Urothelium cell line (cell line): ENCODE measurements around the gene C1orf159.
"Not testable (repeated sequence)": the region's sequence is repeated elsewhere in the genome, so short reads cannot be mapped to it uniquely, and the experiment has no call there.

Source experiments
- DNase-seq: peaks from one replicate; pipeline ENCODE4 v3.0.0; 2011; ENCODE audit warnings: low spot score, mixed read lengths
- FAIRE-seq: peaks from 2 replicates; lab custom pipeline; 2011; peaks lifted over from hg19 to GRCh38; lab: Jason Lieb, UNC

C1orf159 gene

DNA sequence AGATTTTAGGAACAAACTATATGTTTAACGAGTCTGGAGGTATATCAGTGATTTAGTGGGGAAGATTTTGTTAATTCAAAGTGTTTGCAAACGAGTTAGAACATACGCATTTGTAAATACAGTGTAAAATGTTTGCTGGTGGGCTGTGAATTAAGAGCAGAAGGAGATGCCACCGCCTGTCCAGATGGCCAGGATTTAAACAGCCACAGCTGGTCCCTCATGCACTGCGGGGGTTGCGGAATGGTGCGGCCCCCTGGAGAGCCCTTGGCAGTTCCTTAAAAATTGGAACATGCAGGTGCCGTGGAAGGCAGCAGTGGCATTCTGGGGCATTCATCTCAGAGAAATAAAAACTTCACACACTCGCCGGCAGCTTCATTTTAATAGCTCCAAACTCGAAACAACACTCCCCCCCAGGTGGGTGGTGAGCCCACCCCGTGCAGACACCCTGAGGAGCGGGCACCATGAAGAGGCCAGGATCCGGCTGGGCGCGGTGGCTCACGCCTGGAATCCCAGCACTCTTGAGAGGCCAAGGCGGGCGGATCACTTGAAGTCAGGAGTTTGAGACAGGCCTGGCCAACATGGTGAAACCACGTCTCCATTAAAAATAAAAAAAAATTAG is 3.5 kb upstream of the C1orf159 start:
- no peak for DNase-seq
- no peak for FAIRE-seq

GRCh38 chr1:1118876-1119220 is 3.0 kb upstream of the C1orf159 start:
- no peak for DNase-seq
- FAIRE-seq = no peak

GRCh38 chr1:1118011-1118875 is 2.4 kb upstream of the C1orf159 start:
- DNase-seq = no peak
- FAIRE-seq = no peak

DNA sequence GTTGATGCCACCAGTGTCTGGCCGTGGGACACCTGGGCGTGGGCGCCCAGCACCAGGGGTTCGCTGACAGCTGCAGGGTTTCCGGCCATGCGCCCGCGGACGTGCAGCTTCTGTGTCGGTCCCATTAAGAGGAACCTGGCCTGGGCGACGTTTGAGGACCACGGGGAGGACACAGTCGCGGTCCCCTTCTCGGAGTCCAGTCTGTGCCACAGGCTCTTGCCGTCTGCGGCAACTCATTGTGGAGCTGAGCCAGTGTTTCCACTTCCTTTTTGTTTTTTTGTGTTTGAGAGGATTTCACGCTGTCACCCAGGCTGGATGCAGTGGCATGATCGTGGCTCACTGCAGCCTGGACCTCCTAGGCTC is 1.6 kb upstream of the C1orf159 start:
- DNase-seq = no peak
- FAIRE-seq = no peak

DNA sequence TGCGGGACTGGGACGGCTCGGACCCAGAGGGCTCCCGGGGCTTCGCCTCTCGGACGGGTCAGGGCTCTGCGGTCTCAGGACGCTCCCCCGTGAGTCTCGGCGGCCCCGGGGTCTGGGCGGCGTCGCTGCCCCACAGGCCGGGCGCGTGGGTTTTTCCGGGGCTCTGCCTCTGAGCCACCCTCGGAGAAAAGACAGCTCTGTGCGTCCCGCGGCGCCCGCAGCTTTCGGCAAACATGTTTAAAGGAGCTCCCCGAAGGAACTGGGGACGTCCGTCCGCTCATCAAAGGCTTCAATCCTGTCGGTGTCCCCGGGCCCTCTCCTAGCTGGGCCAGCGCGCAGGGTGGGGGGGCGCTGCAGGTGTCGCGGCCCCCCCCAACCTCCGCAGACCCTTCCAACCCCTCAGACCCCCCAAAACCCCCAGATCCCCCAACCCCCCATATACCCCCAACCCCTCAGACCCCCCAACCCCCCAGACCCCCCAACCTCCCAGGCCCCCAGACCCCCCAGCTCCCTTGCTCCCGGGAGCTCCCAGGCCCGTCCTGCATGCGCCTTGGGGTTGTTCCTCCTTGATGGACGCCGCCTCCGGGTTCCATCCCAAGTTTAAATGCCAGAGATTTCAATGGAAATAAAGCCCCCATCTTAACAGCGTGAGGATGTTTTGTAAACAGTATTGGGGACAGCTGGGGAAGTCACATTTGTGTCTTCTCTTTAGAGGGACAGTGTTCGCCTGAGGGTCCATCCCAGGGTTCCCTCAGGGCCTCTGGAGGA is 996 bp upstream of the C1orf159 start:
- no peak for DNase-seq

GRCh38 chr1:1115136-1115785 is 628 bp downstream of the C1orf159 start:
- FAIRE-seq (no peak), DNase-seq (no peak)

More for the DNA sequence above, 996 bp upstream of the C1orf159 start:
- FAIRE-seq = no peak

DNA sequence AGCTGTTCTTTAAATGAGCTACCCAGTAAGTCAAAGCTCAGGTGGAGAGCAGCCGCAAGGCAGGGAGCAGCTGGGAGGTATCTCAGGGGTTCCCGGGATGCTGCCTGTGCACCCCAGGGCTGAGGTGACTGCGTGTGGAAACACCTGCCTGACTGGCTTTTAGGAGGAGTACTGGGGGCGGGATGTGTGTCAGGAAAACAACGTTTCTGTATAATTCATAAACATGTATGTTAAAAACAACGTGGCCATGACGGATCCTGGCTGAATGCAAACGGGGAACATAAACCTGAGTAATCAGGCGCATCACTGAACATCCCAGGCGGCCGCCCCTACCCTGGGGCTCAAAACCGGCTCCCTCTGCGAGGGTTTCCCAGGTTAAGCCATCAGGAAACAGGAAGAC is 1.5 kb downstream of the C1orf159 start:
- FAIRE-seq = no peak

DNA sequence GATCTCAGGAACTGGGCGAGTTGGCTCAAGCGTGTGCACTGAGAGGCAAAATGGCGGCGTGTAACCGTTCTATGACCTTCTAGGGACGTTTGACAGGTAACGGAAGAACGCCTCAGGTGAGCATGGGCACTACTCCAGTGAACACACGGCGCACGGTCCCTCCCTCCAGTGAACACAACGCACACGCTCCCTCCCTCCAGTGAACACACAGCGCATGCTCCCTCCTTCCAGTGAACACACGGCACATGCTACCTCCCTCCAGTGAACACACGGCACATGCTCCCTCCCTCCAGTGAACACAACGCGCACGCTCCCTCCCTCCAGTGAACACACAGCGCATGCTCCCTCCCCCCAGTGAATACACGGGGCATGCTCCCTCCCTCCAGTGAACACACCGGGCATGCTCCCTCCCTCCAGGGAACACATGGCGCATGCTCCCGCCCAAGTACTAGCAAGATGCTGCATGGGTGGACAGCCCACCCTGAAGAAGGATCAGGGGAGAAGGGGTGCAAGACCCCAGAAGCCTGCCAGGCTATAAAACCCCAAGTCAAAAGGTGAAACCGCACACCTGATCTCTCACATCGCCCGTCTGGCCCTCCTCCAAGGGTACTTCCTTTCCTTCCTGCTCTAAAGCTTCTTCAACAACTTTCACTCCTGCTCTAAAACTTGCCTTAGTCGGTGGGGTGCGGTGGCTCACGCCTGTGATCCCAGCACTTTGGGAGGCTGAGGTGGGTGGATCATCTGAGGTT is 3.5 kb downstream of the C1orf159 start:
- FAIRE-seq (no peak), DNase-seq (no peak)

More for the DNA sequence above, 1.5 kb downstream of the C1orf159 start:
- DNase-seq = no peak

DNA sequence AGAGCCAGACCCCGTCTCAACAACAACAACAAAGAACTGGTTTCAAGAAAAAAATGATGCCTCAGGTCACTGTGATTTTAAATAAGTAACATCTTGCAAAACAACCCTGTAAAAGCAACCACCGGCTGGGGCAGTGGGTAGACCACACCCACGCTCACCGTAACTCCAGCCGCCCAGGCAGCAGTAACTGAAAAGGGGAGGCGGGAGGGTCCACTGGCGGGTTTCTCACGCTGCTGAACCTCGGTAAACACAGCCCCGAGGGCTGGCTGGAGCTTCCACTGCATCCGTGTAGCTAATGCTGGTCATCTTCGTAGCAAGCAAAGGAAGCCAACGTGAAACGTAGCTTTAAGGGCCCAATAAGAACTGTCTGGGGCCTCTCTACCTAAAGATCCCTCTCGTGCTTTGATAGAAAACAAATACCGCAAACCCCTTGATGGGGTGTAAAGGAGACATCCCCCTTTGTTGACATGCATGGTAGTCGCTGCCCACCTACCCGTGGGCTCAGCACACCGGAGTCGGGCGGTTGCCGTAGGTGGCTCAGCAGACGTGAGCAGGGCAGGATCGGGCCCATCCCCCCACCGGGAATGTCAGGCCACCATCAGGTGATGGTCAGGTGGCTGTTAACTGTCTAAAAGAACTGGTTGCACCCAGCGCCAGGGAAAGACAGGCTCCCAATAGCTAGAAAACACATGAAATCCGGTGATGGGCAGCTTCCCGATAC is 4.2 kb downstream of the C1orf159 start:
- DNase-seq = no peak
- no peak for FAIRE-seq

GRCh38 chr1:1110561-1110971 is 5.3 kb downstream of the C1orf159 start:
- DNase-seq (no peak), FAIRE-seq (no peak)

DNA sequence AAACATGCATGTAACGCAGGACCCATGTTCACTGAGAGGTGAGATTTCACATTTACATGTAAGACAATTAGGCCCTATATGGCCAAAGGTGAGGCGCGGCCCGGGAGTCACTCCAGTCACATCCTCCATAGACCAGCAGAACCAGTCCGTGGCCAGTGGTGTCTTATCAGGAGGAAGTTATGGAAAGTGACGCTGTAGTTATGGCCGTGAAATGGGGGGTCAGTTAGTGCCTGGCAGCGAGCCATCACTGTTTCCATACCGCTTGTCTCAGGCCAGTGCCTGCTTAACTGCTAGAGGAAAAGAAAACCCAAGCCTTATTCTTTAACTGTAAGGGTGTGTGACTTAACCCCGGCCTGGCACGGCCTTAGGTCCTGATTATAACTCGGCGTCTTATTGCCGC is 6.1 kb downstream of the C1orf159 start:
- DNase-seq (no peak), FAIRE-seq (no peak)

- DNase-seq (no peak), FAIRE-seq (no peak)
Measured at GRCh38 chr1:1106510-1107221, 9.2 kb downstream of the C1orf159 start.

GRCh38 chr1:1104152-1104551 is 11.7 kb downstream of the C1orf159 start:
- not testable (repeated sequence) for FAIRE-seq, DNase-seq

GRCh38 chr1:1101503-1101902 is 14.4 kb downstream of the C1orf159 start:
- FAIRE-seq = no peak
- no peak for DNase-seq

- DNase-seq = no peak
- FAIRE-seq = no peak
Measured at GRCh38 chr1:1100296-1100695, 15.6 kb downstream of the C1orf159 start.

DNA sequence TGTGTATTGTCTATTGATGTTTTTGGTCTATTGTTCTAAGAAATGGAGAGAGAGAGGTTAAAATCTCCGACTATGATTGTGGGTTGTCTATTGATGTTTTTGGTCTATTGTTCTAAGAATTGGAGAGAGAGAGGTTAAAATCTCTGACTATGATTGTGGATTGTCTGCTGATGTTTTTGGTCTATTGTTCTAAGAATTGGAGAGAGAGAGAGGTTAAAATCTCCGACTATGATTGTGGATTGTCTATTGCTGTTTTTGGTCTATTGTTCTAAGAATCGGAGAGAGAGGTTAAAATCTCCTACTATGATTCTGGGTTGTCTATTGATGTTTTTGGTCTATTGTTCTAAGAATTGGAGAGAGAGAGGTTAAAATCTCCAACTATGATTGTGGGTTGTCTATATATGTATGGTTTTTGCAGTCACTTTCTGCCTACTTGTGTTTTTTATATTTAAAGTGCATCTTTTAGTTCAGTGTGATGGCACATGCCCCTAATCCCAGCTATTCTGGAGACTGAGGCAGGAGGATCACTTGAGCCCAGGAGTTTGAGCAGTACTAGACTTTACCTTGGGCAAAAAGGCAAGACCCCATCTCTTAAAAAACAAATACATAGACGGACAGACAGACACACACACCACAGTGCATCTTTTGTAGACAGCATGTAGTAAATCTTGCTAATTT is 16.2 kb downstream of the C1orf159 start:
- DNase-seq (no peak), FAIRE-seq (no peak)

DNA sequence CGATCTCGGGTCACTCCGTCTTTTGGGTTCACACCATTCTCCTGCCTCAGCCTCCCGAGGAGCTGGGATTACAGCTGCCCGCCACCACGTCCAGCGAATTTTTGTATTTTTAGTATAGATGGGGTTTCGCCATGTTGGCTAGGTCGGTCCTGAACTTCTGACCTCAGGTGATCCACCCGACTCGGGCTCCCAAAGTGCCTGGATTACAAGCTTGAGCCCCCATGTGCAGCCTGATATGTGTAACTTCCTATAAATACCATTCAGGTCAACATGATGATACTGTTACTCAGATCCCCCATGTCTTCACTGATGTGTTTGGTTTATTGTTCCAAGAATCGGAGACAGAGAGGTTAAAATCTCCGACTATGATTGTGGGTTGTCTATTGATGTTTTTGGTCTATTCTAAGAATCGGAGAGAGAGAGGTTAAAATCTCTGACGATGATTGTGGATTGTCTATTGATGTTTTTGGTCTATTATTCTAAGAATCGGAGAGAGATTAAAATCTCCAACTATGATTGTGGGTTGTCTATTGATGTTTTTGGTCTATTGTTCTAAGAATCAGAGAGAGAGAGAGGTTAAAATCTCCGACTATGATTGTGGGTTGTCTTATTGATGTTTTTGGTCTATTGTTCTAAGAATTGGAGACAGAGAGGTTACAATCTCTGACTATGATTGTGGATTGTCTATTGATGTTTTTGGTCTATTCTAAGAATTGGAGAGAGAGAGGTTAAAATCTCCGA is 17.0 kb downstream of the C1orf159 start:
- FAIRE-seq = no peak
- no peak for DNase-seq

GRCh38 chr1:1096136-1096535 is 19.8 kb downstream of the C1orf159 start:
- FAIRE-seq, DNase-seq: not testable (repeated sequence)
